ENCODE measurements around the gene EHD4. TPM values are rescaled to one million over a fixed set of nuclear protein-coding genes. Genes with fewer than 3 reads are reported as not detected.

Gene EHD4
- total and polyA plus RNA-seq, 9 of the 15 experiments (the other 6 are each of a cell fraction or from before 2014, with no cell fraction given) = 0.89 to 10.3 (median 6.4) TPM

DNA sequence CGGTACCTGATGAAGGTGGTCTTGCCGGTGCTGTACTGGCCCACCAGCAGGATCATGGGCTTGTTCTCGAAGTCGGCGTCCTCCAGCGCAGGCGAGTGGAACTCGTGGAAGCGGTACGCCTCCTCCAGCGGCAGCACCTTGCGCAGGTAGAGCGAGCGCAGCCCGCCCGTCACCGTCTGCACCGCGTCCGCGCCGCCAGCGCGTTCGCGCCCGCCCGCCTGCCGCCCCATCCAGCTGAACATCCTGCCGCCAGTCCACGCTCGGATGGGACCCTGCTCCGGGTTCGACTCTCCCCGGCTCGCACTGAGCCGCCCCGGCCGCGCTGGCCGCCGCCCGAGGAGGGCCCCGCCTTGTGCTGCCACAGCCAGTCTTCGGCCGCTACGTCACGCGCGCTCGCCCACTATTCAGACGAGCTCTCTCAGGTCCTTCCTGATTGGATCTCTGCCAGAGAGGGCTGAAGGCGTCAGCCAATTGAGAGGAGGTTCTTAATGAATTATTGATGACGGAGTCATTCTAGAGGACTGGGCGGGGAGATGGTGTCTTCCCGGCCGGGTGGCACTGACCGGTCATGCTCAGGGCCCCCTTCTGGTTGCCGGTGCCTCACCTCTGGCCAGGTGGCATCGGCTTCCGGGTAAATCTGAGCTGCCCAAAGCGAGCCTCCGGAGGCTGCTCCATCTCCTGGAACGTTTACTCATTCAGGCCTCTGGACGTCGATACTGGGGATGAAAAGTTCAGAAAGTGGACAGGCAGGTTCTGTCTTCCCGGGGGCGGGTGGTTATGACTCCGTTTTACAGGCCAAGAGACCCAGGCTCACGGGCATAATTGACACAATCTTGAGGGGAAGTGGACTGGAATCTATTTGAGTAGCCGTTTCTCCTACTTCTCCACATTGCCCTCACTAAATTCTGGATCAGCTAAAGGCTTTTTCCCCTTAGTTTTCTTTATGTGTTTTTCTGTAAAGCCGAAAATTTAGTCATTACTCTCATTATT, at the start of gene EHD4 (continued):
- no peak for TF ChIP-seq IRF2 (CRISPR knock-in tag; IDR thresholded peaks at IDR 0.05)
- TF ChIP-seq MTA1 (IDR thresholded peaks at IDR 0.05; ENCODE audit: borderline replicate concordance) = no peak
- TF ChIP-seq ZNF507 (tag; conservative IDR thresholded peaks at IDR 0.05) = no peak
- no peak for TF ChIP-seq CC2D1A (IDR thresholded peaks at IDR 0.05)
- TF ChIP-seq, protein P1, sequence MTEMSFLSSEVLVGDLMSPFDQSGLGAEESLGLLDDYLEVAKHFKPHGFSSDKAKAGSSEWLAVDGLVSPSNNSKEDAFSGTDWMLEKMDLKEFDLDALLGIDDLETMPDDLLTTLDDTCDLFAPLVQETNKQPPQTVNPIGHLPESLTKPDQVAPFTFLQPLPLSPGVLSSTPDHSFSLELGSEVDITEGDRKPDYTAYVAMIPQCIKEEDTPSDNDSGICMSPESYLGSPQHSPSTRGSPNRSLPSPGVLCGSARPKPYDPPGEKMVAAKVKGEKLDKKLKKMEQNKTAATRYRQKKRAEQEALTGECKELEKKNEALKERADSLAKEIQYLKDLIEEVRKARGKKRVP (CRISPR knock-in tag; IDR thresholded peaks at IDR 0.05) = no peak
- TF ChIP-seq BDP1 (IDR thresholded peaks at IDR 0.05; ENCODE audit: insufficient read depth, insufficient read length) = no peak
- TF ChIP-seq PHF21A (IDR thresholded peaks at IDR 0.05; ENCODE audit: borderline replicate concordance, low read depth) = peak; percentile 39; the same call in 1 of the 2 replicates
- no peak; the same call in 1 of the 2 replicates for TF ChIP-seq SIN3B (IDR thresholded peaks at IDR 0.05; ENCODE audit: low read depth)
- TF ChIP-seq ZNF197 (CRISPR knock-in tag; IDR thresholded peaks at IDR 0.05; ENCODE audit: low read depth) = no peak
- TF ChIP-seq HMG20B (CRISPR knock-in tag; IDR thresholded peaks at IDR 0.05) = no peak
- TF ChIP-seq SIX5 (IDR thresholded peaks at IDR 0.05; ENCODE audit: borderline replicate concordance in 1 of 2, insufficient read depth in 1 of 2, low read depth in 1 of 2, low read length in 2 of 2) = no peak
- TF ChIP-seq DACH1 (IDR thresholded peaks at IDR 0.05; ENCODE audit: partially characterized antibody) = no peak
- TF ChIP-seq ZBTB7A (IDR thresholded peaks at IDR 0.05; ENCODE audit: borderline replicate concordance, control insufficient read depth, low read depth, low read length) = no peak
- no peak for TF ChIP-seq MED1 (CRISPR knock-in tag; IDR thresholded peaks at IDR 0.05; ENCODE audit: borderline replicate concordance)
- no peak for TF ChIP-seq SMAD3 (CRISPR knock-in tag; conservative IDR thresholded peaks at IDR 0.05)
- no peak for TF ChIP-seq ZNF444 (CRISPR knock-in tag; IDR thresholded peaks at IDR 0.05)
- no peak for TF ChIP-seq TFAM (CRISPR knock-in tag; conservative IDR thresholded peaks at IDR 0.05)
- TF ChIP-seq, protein P2, sequence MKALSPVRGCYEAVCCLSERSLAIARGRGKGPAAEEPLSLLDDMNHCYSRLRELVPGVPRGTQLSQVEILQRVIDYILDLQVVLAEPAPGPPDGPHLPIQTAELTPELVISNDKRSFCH (CRISPR knock-in tag; IDR thresholded peaks at IDR 0.05) = no peak
- TF ChIP-seq, protein P2 (tag; IDR thresholded peaks at IDR 0.05) = no peak
- no peak for TF ChIP-seq PYGO2 (tag; IDR thresholded peaks at IDR 0.05)
- no peak for TF ChIP-seq ESRRB (CRISPR knock-in tag; IDR thresholded peaks at IDR 0.05; ENCODE audit: borderline replicate concordance)
- no peak for TF ChIP-seq NCOA1 (IDR thresholded peaks at IDR 0.05; ENCODE audit: low read depth)
- 0 out of 2 replicates have a peak, but pooled peaks have one; percentile 49 for TF ChIP-seq GATAD2B (IDR thresholded peaks at IDR 0.05; ENCODE audit: borderline replicate concordance)
- TF ChIP-seq ZNF133 (CRISPR knock-in tag; IDR thresholded peaks at IDR 0.05) = no peak
- TF ChIP-seq MLLT1 (IDR thresholded peaks at IDR 0.05) = no peak
- no peak for TF ChIP-seq CBX5 (IDR thresholded peaks at IDR 0.05; ENCODE audit: borderline replicate concordance, low read depth)
- TF ChIP-seq ARHGAP35 (IDR thresholded peaks at IDR 0.05; ENCODE audit: partially characterized antibody) = no peak
- TF ChIP-seq PTTG1 (tag; IDR thresholded peaks at IDR 0.05; ENCODE audit: low read depth) = no peak

Measured in K562 (cell line).